Type B pancreatic cell (in vitro differentiated cells): ENCODE data around the gene UTP14A. TPM values are rescaled to one million over a fixed set of nuclear protein-coding genes. Genes with fewer than 3 reads are reported as not detected.
"Not testable (repeated sequence)": the region's sequence is repeated elsewhere in the genome, so short reads cannot be mapped to it uniquely, and the experiment has no call there.

Experiments
- DNase-seq: peaks from one replicate; pipeline ENCODE4 v3.0.0; 2021; ENCODE audit warnings: mixed read lengths; ENCODE audit not compliant: unreplicated experiment; ENCODE audit errors: extremely low spot score
- H3K27ac Mint-ChIP-seq: 2 replicates; pipeline ENCODE4 v1.8.0; 2021; ENCODE audit warnings: mild to moderate bottlenecking, mixed read lengths
- H3K27me3 Mint-ChIP-seq: 2 replicates; pipeline ENCODE4 v1.8.0; 2021; ENCODE audit warnings: mixed read lengths
- H3K36me3 Mint-ChIP-seq: 2 replicates; pipeline ENCODE4 v1.8.0; 2021; ENCODE audit warnings: mixed read lengths
- H3K4me1 Mint-ChIP-seq: one replicate; pipeline ENCODE4 v1.8.0; 2021; ENCODE audit warnings: mixed read lengths; ENCODE audit not compliant: unreplicated experiment
- H3K4me3 Mint-ChIP-seq: 2 replicates; pipeline ENCODE4 v1.8.0; 2021; ENCODE audit warnings: mild to moderate bottlenecking, mixed read lengths
- H3K9me3 Mint-ChIP-seq: 2 replicates; pipeline ENCODE4 v1.8.0; 2021; ENCODE audit warnings: mixed read lengths
- CTCF ChIP-seq: fragments of 200-600 bp; sonication (generic); conservative IDR thresholded peaks from 2 replicates; pipeline ENCODE4 v1.5.0; 2021; ENCODE audit warnings: antibody characterized with exemption, mild to moderate bottlenecking
- long read RNA-seq: library from polyadenylated mRNA; unstranded; transcript quantifications from one replicate; pipeline ENCODE4 v2.0.0, GENCODE V29; 2020
- total RNA-seq: library from RNA; stranded (reverse); gene quantifications from 2 replicates; pipeline ENCODE4 v1.2.1, GENCODE V29; 2021; ENCODE audit warnings: low replicate concordance

Gene UTP14A
- total RNA-seq, result 21.9 and 22.4 TPM in 2 replicates
- long read RNA-seq, transcript UTP14A-201 (15 exons, 2,488 nt), result major isoform, 56 of 78 reads
- long read RNA-seq, partial matches to known transcripts, result 15 of 78 reads
- long read RNA-seq, other reads (novel, unspliced or antisense), result 6 of 78 reads

GRCh38 chrX:129905787-129906580 is at the start of gene UTP14A:
UTP14A (plus strand) TSS chrX:129906164; CDS start chrX:129906211, 47 bp downstream.
- Mint-ChIP-seq H3K4me1 (no peaks in the 10 kb centered on the region), H3K4me3 (peak within 1 kb of the TSS; percentile 94), H3K27me3 (no peaks in the 10 kb centered on the region), H3K36me3 (peaks cover 6% of the 10 kb centered on the region), H3K27ac (peak within 1 kb of the TSS; percentile 89), H3K9me3 (no peaks in the 10 kb centered on the region)
- DNase-seq, result peak; percentile 79
- TF ChIP-seq CTCF, result no peak

GRCh38 chrX:129859134-129859533 is 46.8 kb upstream of the UTP14A start:
- H3K9me3 Mint-ChIP-seq, H3K4me3 Mint-ChIP-seq, DNase-seq, H3K4me1 Mint-ChIP-seq, H3K36me3 Mint-ChIP-seq, H3K27ac Mint-ChIP-seq: not testable (repeated sequence)
- peaks cover 11% of the 10 kb centered on the region for H3K27me3 Mint-ChIP-seq

GRCh38 chrX:129866321-129866720 is 39.6 kb upstream of the UTP14A start:
- not testable (repeated sequence) for H3K27ac Mint-ChIP-seq, H3K4me3 Mint-ChIP-seq, H3K36me3 Mint-ChIP-seq, H3K9me3 Mint-ChIP-seq, DNase-seq, H3K4me1 Mint-ChIP-seq
- peaks cover 11% of the 10 kb centered on the region for H3K27me3 Mint-ChIP-seq

GRCh38 chrX:129872524-129872923 is 33.4 kb upstream of the UTP14A start:
- no peak for DNase-seq
- H3K27me3 Mint-ChIP-seq, result peaks cover 4% of the 10 kb centered on the region
- no peaks in the 10 kb centered on the region for H3K9me3 Mint-ChIP-seq
- H3K4me3 Mint-ChIP-seq, result no peak overlapping the region
- H3K36me3 Mint-ChIP-seq, result no peaks in the 10 kb centered on the region
- H3K27ac Mint-ChIP-seq, result no peak overlapping the region
- no peak for TF ChIP-seq CTCF
- no peaks in the 10 kb centered on the region for H3K4me1 Mint-ChIP-seq

- Mint-ChIP-seq H3K4me1 (no peaks in the 10 kb centered on the region), H3K27ac (no peak overlapping the region), H3K27me3 (peaks cover 4% of the 10 kb centered on the region), H3K4me3 (no peak overlapping the region), H3K36me3 (no peaks in the 10 kb centered on the region), H3K9me3 (no peaks in the 10 kb centered on the region)
- TF ChIP-seq CTCF, result no peak
- DNase-seq, result no peak
These were observed 30.3 kb upstream of the UTP14A start for GRCh38 chrX:129875669-129876068.

- Mint-ChIP-seq H3K9me3 (no peaks in the 10 kb centered on the region), H3K27ac (no peak overlapping the region), H3K4me3 (no peak overlapping the region), H3K4me1 (no peaks in the 10 kb centered on the region), H3K36me3 (no peaks in the 10 kb centered on the region), H3K27me3 (no peaks in the 10 kb centered on the region)
- no peak for TF ChIP-seq CTCF
- no peak for DNase-seq
These were observed 29.1 kb upstream of the UTP14A start for GRCh38 chrX:129876771-129877305.
